Kidney epithelial cell (primary cell): ENCODE measurements around the gene ITCH. TPM values are rescaled to one million over a fixed set of nuclear protein-coding genes. Genes with fewer than 3 reads are reported as not detected.
"Not testable (repeated sequence)": the region's sequence is repeated elsewhere in the genome, so short reads cannot be mapped to it uniquely, and the experiment has no call there.

Source experiments
- DNase-seq: peaks from one replicate; pipeline ENCODE4 v3.0.0-alpha.2; 2010; ENCODE audit warnings: low read depth
- H3K27me3 ChIP-seq: 2 replicates; pipeline ENCODE4 v1.6.0; 2011; ENCODE audit warnings: low read length; ENCODE audit not compliant: control insufficient read depth, insufficient read depth
- H3K36me3 ChIP-seq: 2 replicates; pipeline ENCODE4 v1.5.1; 2011; ENCODE audit warnings: low read length; ENCODE audit not compliant: control insufficient read depth, insufficient read depth
- H3K4me3 ChIP-seq: 2 replicates; pipeline ENCODE4 v1.5.1; 2011; ENCODE audit warnings: low read depth, mild to moderate bottlenecking, control low read depth, low read length
- CTCF ChIP-seq: IDR thresholded peaks from 2 replicates; pipeline ENCODE4 v1.5.1; 2011; ENCODE audit warnings: mild to moderate bottlenecking, moderate library complexity, low read length, control low read depth, inconsistent platforms; ENCODE audit not compliant: insufficient read depth, poor library complexity, severe bottlenecking
- total RNA-seq: library from RNA; depleted of rRNA; stranded (reverse); fragments of >200 nt; gene quantifications from 2 replicates; pipeline ENCODE4 v1.2.3, GENCODE V29; 2015

The ITCH gene
- total RNA-seq, 1 donor from 2014 or later: 53.5 TPM

- no peak for TF ChIP-seq CTCF
- Histone ChIP-seq H3K36me3 (no peaks in the 10 kb centered on the region), H3K27me3 (no peaks in the 10 kb centered on the region), H3K4me3 (peak within 1 kb of the TSS; percentile 65)
- peak; percentile 69 for DNase-seq
Observed at GRCh38 chr20:34516247-34517113, 153.4 kb downstream of the ITCH start, which contains the start of gene DYNLRB1. TSS of gene DYNLRB1 (plus strand) at chr20:34516422. CDS start at chr20:34516459, 37 bp downstream.

GRCh38 chr20:34517114-34517505 is 154.0 kb downstream of the ITCH start:
- H3K4me3 ChIP-seq: peak overlapping the region; percentile 65
- DNase-seq: no peak
- H3K36me3 ChIP-seq: no peaks in the 10 kb centered on the region
- H3K27me3 ChIP-seq: no peaks in the 10 kb centered on the region
- no peak for TF ChIP-seq CTCF

GRCh38 chr20:34518863-34519262 is 155.8 kb downstream of the ITCH start:
- not testable (repeated sequence) for H3K27me3 ChIP-seq, DNase-seq, H3K36me3 ChIP-seq, H3K4me3 ChIP-seq

GRCh38 chr20:34519841-34520240 is 156.8 kb downstream of the ITCH start:
- not testable (repeated sequence) for H3K36me3 ChIP-seq, DNase-seq, H3K4me3 ChIP-seq, H3K27me3 ChIP-seq

- Histone ChIP-seq H3K27me3 (no peaks in the 10 kb centered on the region), H3K4me3 (no peak overlapping the region), H3K36me3 (peaks cover 3% of the 10 kb centered on the region)
- DNase-seq: no peak
- peak; percentile 82 for TF ChIP-seq CTCF
Observed at GRCh38 chr20:34522969-34523871, 160.1 kb downstream of the ITCH start.

GRCh38 chr20:34524426-34524825 is 161.4 kb downstream of the ITCH start:
- TF ChIP-seq CTCF: no peak
- no peak for DNase-seq
- H3K36me3 ChIP-seq: peaks cover 3% of the 10 kb centered on the region
- no peaks in the 10 kb centered on the region for H3K27me3 ChIP-seq
- no peak overlapping the region for H3K4me3 ChIP-seq
